GM19240 (cell line): Measurements from ENCODE around the gene ZBTB16.

ENCODE experiments used
- DNase-seq: peaks from one replicate; pipeline ENCODE4 v3.0.0; 2011; ENCODE audit warnings: low spot score; ENCODE audit not compliant: insufficient read length

ZBTB16 gene

DNA sequence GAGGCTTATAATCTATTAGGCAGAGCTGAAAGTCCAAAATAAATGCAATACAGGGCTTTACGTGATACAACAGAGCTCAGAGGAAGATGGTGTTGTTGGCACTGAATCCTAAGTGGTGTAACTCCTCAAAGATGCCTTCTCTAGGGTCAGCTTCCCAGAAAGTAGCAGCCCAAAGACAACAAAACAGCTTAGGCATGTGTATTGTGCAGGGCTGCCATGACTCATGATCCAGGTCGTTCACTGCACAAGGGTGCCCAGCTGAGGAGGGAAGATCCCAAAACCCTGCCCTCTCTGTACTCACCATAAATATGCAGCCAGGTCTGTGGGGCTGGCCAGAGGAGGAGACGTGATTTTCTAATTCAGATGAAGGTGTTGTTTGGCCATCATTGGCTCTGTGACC is 177.3 kb downstream of the ZBTB16 start:
- DNase-seq, result no peak

GRCh38 chr11:114237321-114238280 is 178.1 kb downstream of the ZBTB16 start:
- no peak for DNase-seq

DNA sequence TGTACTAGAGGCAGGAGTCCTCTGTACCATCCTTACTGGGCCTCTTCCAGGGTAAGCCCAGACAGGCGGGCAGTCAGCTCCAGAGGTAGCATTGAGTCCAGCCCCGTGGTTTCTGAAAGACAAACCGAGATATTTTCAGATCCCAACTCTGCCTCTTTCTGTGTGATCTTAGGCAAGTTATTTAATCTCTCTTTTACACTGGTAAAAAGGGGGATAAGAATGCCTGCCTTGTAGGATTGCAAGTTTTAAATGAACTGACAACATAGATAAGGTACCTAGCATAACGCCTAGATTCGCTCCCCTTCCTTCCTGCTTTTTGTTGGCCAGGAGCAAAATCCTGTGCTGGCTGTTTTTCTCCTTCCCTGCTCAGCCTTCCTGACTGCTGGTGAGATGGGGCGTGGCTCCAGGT is 180.2 kb downstream of the ZBTB16 start:
- no peak for DNase-seq

GRCh38 chr11:114242032-114242431 is 182.5 kb downstream of the ZBTB16 start:
- no peak for DNase-seq

GRCh38 chr11:114243461-114244372 is 184.2 kb downstream of the ZBTB16 start:
- no peak for DNase-seq

- DNase-seq, result no peak
These were observed 185.3 kb downstream of the ZBTB16 start for GRCh38 chr11:114244726-114245394.

DNA sequence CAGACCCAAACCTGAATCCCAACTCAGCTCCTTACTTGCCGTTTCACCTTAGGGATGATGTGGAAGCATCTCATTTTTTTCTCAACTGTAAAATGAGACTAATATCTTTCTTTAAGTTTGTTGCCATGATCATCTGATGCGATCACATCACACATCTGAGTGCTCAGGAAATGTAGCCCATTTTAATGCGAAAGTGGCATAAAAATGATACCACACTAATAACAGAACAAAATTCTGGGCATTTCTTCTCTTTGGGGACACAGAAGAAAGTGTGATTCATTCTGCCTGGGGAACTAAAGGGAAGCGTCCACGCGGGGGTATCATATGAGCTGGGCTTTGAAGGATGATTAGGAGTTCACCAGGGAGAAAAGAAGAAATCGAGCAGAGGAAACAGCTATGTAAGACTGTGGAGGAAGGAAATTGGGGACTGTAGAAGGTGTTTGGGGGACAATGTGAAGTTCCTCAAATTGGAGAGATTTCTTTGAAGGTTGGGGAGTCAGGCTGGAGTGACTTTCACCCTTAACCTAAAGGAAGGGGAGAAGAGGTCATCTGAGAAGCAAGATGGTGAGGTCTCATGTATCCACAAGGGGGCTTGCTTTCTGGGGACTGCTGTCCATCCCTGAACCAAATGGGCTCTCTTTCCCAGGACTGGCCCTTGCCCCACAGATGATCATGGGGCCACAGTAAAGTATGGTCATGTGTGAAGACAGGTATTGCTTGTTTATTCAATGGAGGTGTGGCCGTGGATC is 187.0 kb downstream of the ZBTB16 start:
- DNase-seq, result no peak

DNA sequence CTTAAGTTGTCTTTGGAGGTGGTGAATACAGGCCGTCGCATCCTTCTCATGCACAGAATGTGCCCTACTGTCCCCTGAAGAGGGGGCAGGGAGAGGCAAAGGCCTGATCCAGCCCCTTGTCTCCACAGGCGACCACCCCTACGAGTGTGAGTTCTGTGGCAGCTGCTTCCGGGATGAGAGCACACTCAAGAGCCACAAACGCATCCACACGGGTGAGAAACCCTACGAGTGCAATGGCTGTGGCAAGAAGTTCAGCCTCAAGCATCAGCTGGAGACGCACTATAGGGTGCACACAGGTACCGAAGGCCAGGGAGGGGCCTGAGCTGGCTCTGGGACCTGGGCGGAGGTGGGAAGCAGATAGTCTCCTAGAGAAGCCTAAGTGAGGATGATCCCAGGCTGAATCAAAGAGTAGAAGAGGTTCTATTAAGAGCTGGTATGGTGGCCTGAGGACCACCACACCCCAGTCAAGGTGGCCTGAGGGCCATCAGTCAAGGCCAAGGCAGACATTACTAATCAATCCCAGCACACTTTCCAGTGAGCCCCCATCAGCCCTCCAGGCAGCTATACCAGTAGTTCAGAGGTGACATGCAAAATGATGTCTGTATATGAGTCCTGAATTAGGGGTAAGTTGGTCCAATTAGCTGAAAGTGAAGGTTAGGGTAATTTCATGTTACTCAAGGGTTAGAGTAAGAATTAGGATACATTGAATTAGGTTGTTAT is 187.7 kb downstream of the ZBTB16 start:
- no peak for DNase-seq

DNA sequence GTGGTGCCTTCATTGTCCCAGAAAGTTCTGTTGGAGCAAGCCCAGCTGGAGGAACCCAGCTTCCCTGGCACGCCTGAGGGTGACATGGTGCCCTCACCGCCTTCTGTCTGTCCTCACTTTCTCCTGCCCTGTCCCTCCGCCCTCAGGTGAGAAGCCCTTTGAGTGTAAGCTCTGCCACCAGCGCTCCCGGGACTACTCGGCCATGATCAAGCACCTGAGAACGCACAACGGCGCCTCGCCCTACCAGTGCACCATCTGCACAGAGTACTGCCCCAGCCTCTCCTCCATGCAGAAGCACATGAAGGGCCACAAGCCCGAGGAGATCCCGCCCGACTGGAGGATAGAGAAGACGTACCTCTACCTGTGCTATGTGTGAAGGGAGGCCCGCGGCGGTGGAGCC is 190.7 kb downstream of the ZBTB16 start:
- DNase-seq, result no peak

- DNase-seq, result no peak
These were observed 191.7 kb downstream of the ZBTB16 start for GRCh38 chr11:114250993-114251814.

GRCh38 chr11:114251815-114252337 is 192.4 kb downstream of the ZBTB16 start:
- no peak for DNase-seq

DNA sequence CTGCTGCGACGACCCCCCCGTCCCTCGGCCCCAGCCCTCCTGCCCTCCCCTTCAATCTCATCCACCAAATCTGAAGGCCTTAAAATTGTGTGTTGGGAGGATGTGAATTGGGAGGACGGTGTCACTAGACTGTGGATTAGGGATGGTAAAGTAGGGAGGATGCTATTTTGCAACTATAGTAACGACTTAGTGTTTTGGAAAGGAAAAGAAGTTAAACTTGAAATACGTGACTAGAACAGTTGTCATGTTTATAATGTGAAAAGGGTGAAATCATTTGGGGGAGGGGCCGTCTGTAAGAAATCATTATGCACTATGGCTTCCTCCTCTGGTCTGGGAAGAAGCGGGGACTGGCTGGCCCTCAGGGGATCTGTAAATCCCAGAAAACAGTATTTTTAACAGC is 193.3 kb downstream of the ZBTB16 start:
- DNase-seq, result no peak

DNA sequence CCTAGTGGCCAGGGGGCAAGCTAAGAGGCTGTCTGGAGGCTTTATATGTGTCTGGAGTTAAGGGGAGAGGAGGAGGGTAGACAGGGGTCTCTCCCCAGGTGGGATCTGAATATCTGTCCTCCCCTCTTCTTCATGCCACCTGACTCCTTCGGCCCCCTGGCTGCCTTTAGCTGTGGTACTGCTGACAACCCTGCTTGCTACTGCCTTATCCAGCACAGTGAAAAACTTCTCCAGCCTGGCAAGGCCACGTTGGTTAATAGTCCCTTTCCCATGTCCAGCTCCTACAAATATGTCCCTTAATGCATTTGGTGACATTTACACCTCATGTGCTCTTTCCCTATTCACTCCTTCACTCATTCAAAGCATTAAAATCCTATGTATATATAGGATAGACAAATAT is 194.3 kb downstream of the ZBTB16 start:
- no peak for DNase-seq

GRCh38 chr11:114254571-114255146 is 195.1 kb downstream of the ZBTB16 start:
- DNase-seq, result no peak

- DNase-seq, result no peak
These were observed 195.8 kb downstream of the ZBTB16 start for GRCh38 chr11:114255289-114255688.

DNA sequence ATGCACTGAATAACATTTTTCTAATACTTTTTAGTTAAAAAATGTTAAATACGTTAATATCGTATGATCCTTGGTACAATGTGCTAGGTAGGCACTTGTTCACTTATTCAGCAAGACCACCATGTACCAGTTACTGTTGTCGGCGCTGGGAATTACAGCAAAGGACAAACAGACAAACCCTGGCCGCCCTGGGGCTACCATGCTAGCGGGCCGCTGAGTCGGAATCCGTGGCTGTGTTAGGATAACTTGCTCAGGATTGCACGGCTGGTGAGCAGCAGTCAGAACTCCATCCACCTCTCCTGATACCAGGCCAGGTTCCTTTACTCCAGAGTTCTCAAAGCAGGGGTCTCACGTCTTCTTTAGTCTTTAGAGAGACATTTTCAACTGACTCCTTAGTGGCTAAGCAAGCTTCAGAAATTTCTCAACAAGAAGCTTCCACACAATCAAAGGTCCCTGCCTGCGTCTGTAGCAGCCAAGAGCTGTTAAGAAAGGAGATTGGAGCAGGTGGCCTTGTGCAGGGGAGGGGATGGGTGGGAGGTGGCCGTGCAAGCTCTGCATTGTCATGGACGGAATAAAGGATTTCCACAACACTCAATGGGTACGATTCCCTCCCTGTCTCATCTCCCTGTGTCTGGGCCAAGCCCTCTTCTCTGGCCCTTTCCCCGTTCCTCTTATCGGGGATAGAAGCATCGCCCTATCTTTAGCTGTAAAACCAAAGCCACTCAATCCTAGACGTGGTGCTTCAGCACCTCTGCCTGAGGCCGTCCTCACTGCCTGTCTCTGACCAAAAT is 196.9 kb downstream of the ZBTB16 start:
- DNase-seq, result no peak

DNA sequence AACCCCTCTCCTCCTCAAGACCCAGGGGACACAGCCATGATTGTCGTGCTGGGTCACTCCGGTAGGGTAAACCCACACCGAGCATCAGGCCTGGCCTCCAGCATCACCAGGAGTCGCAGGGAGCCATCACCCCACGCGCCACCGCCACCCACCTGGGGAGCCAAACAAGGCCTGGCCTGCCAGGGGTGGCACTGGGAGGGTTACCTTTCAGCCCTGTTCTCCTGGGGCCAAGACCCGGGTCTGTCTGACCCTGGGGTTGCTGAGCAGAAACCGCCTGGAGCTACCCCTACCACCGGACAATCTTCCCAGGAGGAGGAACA is 197.4 kb downstream of the ZBTB16 start:
- no peak for DNase-seq
